Fibroblast of lung (primary cell): ENCODE data around the gene CCDC51. TPM values are rescaled to one million over a fixed set of nuclear protein-coding genes. Genes with fewer than 3 reads are reported as not detected.

ENCODE experiments used
- DNase-seq, 2 donors: peaks; one replicate each; pipeline versions ENCODE4 v3.0.0 to v3.0.0-alpha.2; 2010; ENCODE audit warnings: low read depth in 2 of 2
- H2AFZ ChIP-seq: 2 replicates; pipeline ENCODE4 v1.5.1; 2012; ENCODE audit warnings: low read length, control low read depth, inconsistent platforms
- H3K27ac ChIP-seq: 2 replicates; pipeline ENCODE4 v1.5.1; 2011; ENCODE audit warnings: low read length, control low read depth; ENCODE audit not compliant: insufficient read depth
- H3K27me3 ChIP-seq: 2 replicates; pipeline ENCODE4 v1.5.1; 2011; ENCODE audit warnings: mild to moderate bottlenecking, low read length; ENCODE audit not compliant: control insufficient read depth, insufficient read depth
- H3K36me3 ChIP-seq: 2 replicates; pipeline ENCODE4 v1.5.1; 2011; ENCODE audit warnings: low read length; ENCODE audit not compliant: control insufficient read depth, insufficient read depth
- H3K4me1 ChIP-seq: 2 replicates; pipeline ENCODE4 v1.5.1; 2011; ENCODE audit warnings: low read length; ENCODE audit not compliant: control insufficient read depth, insufficient read depth; ENCODE audit errors: extremely low read depth
- H3K4me2 ChIP-seq: 2 replicates; pipeline ENCODE4 v1.5.1; 2011; ENCODE audit warnings: low read length, control low read depth; ENCODE audit not compliant: insufficient read depth; ENCODE audit errors: extremely low read depth
- H3K4me3 ChIP-seq, 4 experiments: fragments of 200-600 bp in 1 of 4; sonication (generic) in 1 of 4; replicated peaks in 1 of 4; 2 replicates each; pipeline ENCODE4 v1.5.1; 2011 to 2016; ENCODE audit warnings: low read length in 4 of 4, low read depth in 3 of 4, mild to moderate bottlenecking in 3 of 4, control low read depth in 2 of 4, inconsistent platforms in 1 of 4, mixed read lengths in 1 of 4; ENCODE audit not compliant: insufficient read depth in 1 of 4; ENCODE audit errors: control extremely low read depth in 1 of 4
- H3K79me2 ChIP-seq: 2 replicates; pipeline ENCODE4 v1.5.1; 2012; ENCODE audit warnings: mild to moderate bottlenecking, low read length, inconsistent platforms; ENCODE audit not compliant: control insufficient read depth, insufficient read depth
- H3K9ac ChIP-seq: 2 replicates; pipeline ENCODE4 v1.5.1; 2011; ENCODE audit warnings: mild to moderate bottlenecking, low read length, control low read depth; ENCODE audit not compliant: insufficient read depth
- H3K9me3 ChIP-seq: 2 replicates; pipeline ENCODE4 v1.5.1; 2012; ENCODE audit warnings: low read depth, low read length; ENCODE audit not compliant: control insufficient read depth, insufficient read depth
- H4K20me1 ChIP-seq: 2 replicates; pipeline ENCODE4 v1.5.1; 2011; ENCODE audit warnings: low read length; ENCODE audit not compliant: control insufficient read depth, insufficient read depth; ENCODE audit errors: extremely low read depth
- CTCF ChIP-seq, 2 donors: IDR thresholded peaks in 1 of 2; conservative IDR thresholded peaks in 1 of 2; 1 replicate in 1 of 2; 2 replicates in 1 of 2; pipeline ENCODE4 v1.5.1; 2011 to 2012; ENCODE audit warnings: low read length in 2 of 2, control low read depth in 1 of 2, inconsistent platforms in 1 of 2, low read depth in 1 of 2, mild to moderate bottlenecking in 1 of 2
- EZH2 ChIP-seq: IDR thresholded peaks from 2 replicates; pipeline ENCODE4 v1.5.1; 2012; ENCODE audit warnings: low read length, control low read depth, mild to moderate bottlenecking; ENCODE audit errors: missing control alignments
- polyA plus RNA-seq, 2 donors: library from polyadenylated mRNA; depleted of rRNA in 1 of 2; stranded (reverse) in 1 of 2; unstranded in 1 of 2; fragments of >200 nt; gene quantifications; 2 replicates each; pipeline ENCODE4 v1.2.1, GENCODE V29; 2011 to 2012; ENCODE audit warnings: missing spikeins in 1 of 2
- total RNA-seq: library from RNA; depleted of rRNA; stranded (reverse); fragments of >200 nt; gene quantifications from 2 replicates; pipeline ENCODE4 v1.2.1, GENCODE V29; 2014

The CCDC51 gene
- total and polyA plus RNA-seq, 2 donors (not counting 1 experiment from before 2014, with no cell fraction given), result 11.9 to 27.2 TPM

GRCh38 chr3:48478626-48479555, 39.0 kb upstream of the CCDC51 start:
- H3K9me3 ChIP-seq, result no peaks in the 10 kb centered on the region

GRCh38 chr3:48477959-48478520, 38.1 kb upstream of the CCDC51 start:
- H3K4me2 ChIP-seq, result no peak overlapping the region
- no peak for TF ChIP-seq EZH2
- TF ChIP-seq CTCF (conservative IDR thresholded peaks at IDR 0.05 in 1 of 2, IDR thresholded peaks at IDR 0.05 in 1 of 2; ENCODE audit: low read depth in 1 of 2, low read length in 2 of 2), result no peak
- DNase-seq, result no peak
- H3K9ac ChIP-seq, result no peak overlapping the region
- H3K27me3 ChIP-seq, result no peaks in the 10 kb centered on the region
- H3K36me3 ChIP-seq, result no peaks in the 10 kb centered on the region
- H3K4me3 ChIP-seq, result no peak overlapping the region
- H3K4me1 ChIP-seq, result peaks cover 4% of the 10 kb centered on the region
- H3K27ac ChIP-seq, result no peak overlapping the region
- no peaks in the 10 kb centered on the region for H4K20me1 ChIP-seq
- no peaks in the 10 kb centered on the region for H3K79me2 ChIP-seq
- no peak overlapping the region for H2AFZ ChIP-seq
- no peaks in the 10 kb centered on the region for H3K9me3 ChIP-seq

More at GRCh38 chr3:48478626-48479555, 39.0 kb upstream of the CCDC51 start:
- DNase-seq, result no peak
- Histone ChIP-seq H3K4me3 (no peak overlapping the region), H3K4me1 (no peaks in the 10 kb centered on the region), H3K36me3 (no peaks in the 10 kb centered on the region), H3K27ac (no peak overlapping the region), H3K4me2 (no peak overlapping the region), H3K9ac (no peak overlapping the region), H4K20me1 (no peaks in the 10 kb centered on the region), H3K79me2 (no peaks in the 10 kb centered on the region), H2AFZ (no peak overlapping the region), H3K27me3 (no peaks in the 10 kb centered on the region)
- TF ChIP-seq EZH2 (no peak), CTCF (conservative IDR thresholded peaks at IDR 0.05 in 1 of 2, IDR thresholded peaks at IDR 0.05 in 1 of 2; ENCODE audit: low read depth in 1 of 2, low read length in 2 of 2) (no peak)

GRCh38 chr3:48476426-48477053, 36.6 kb upstream of the CCDC51 start:
- no peak for TF ChIP-seq CTCF (conservative IDR thresholded peaks at IDR 0.05 in 1 of 2, IDR thresholded peaks at IDR 0.05 in 1 of 2; ENCODE audit: low read depth in 1 of 2, low read length in 2 of 2)
- TF ChIP-seq EZH2, result no peak
- Histone ChIP-seq H3K27ac (no peak overlapping the region), H3K4me2 (no peak overlapping the region), H3K4me3 (no peak overlapping the region), H3K27me3 (no peaks in the 10 kb centered on the region), H3K36me3 (no peaks in the 10 kb centered on the region), H3K79me2 (peaks cover 13% of the 10 kb centered on the region), H2AFZ (no peak overlapping the region), H3K9ac (no peak overlapping the region), H3K9me3 (no peaks in the 10 kb centered on the region), H3K4me1 (peaks cover 4% of the 10 kb centered on the region), H4K20me1 (no peaks in the 10 kb centered on the region)
- no peak for DNase-seq
